Measurements from ENCODE around the gene AVEN. TPM values are rescaled to one million over a fixed set of nuclear protein-coding genes. Genes with fewer than 3 reads are reported as not detected.

Gene AVEN
- total RNA-seq, 4 donors from 2014 or later: 12.3 to 27.9 (median 18.0) TPM

- no peak overlapping the region for H3K4me3 ChIP-seq
- no peak for DNase-seq
- no peaks in the 10 kb centered on the region for H3K4me1 ChIP-seq
- no peaks in the 10 kb centered on the region for H3K36me3 ChIP-seq
- intact Hi-C loops (cut with DNase I; ENCODE audit: low total_unique reads): no loop called here
- H3K9me3 ChIP-seq: no peaks in the 10 kb centered on the region
- no peak overlapping the region for H3K27ac ChIP-seq
- TF ChIP-seq POLR2A (IDR thresholded peaks at IDR 0.05) (no peak), CTCF (IDR thresholded peaks at IDR 0.05) (no peak)
- no peaks in the 10 kb centered on the region for H3K27me3 ChIP-seq
These were observed 37.8 kb upstream of the AVEN start for GRCh38 chr15:34076785-34077184.

GRCh38 chr15:34070003-34070402, 31.0 kb upstream of the AVEN start:
- H3K27me3 ChIP-seq: no peaks in the 10 kb centered on the region
- H3K9me3 ChIP-seq: no peaks in the 10 kb centered on the region
- no peaks in the 10 kb centered on the region for H3K36me3 ChIP-seq
- H3K4me3 ChIP-seq: no peak overlapping the region
- no peaks in the 10 kb centered on the region for H3K4me1 ChIP-seq
- no peak for DNase-seq
- H3K27ac ChIP-seq: no peak overlapping the region
- TF ChIP-seq POLR2A (IDR thresholded peaks at IDR 0.05) (no peak), CTCF (IDR thresholded peaks at IDR 0.05) (no peak)
- intact Hi-C loops (cut with DNase I; ENCODE audit: low total_unique reads): no loop called here

GRCh38 chr15:34065941-34066340, 26.9 kb upstream of the AVEN start:
- Histone ChIP-seq H3K9me3 (no peaks in the 10 kb centered on the region), H3K4me3 (no peak overlapping the region), H3K36me3 (no peaks in the 10 kb centered on the region), H3K27me3 (no peaks in the 10 kb centered on the region), H3K27ac (no peak overlapping the region), H3K4me1 (no peaks in the 10 kb centered on the region)
- intact Hi-C loops (cut with DNase I; ENCODE audit: low total_unique reads): loop anchor here (10.0 kb wide), 1 partner anchor 149 kb away; the partner anchor contains the start of gene KATNBL1
- TF ChIP-seq CTCF (IDR thresholded peaks at IDR 0.05) (no peak), POLR2A (IDR thresholded peaks at IDR 0.05) (no peak)
- DNase-seq: no peak

GRCh38 chr15:34065261-34065660, 26.3 kb upstream of the AVEN start:
- TF ChIP-seq POLR2A (IDR thresholded peaks at IDR 0.05): no peak
- no peak for TF ChIP-seq CTCF (IDR thresholded peaks at IDR 0.05)
- no peaks in the 10 kb centered on the region for H3K9me3 ChIP-seq
- intact Hi-C loops (cut with DNase I; ENCODE audit: low total_unique reads): loop anchor here (10.0 kb wide), 1 partner anchor 150 kb away; the partner anchor contains the start of gene KATNBL1
- no peak overlapping the region for H3K27ac ChIP-seq
- no peaks in the 10 kb centered on the region for H3K36me3 ChIP-seq
- H3K4me1 ChIP-seq: no peaks in the 10 kb centered on the region
- H3K4me3 ChIP-seq: no peak overlapping the region
- H3K27me3 ChIP-seq: no peaks in the 10 kb centered on the region
- no peak for DNase-seq

- no peak overlapping the region for H3K27ac ChIP-seq
- no peaks in the 10 kb centered on the region for H3K9me3 ChIP-seq
- no peak overlapping the region for H3K4me3 ChIP-seq
- no peaks in the 10 kb centered on the region for H3K4me1 ChIP-seq
- H3K36me3 ChIP-seq: no peaks in the 10 kb centered on the region
- no peaks in the 10 kb centered on the region for H3K27me3 ChIP-seq
- no peak for TF ChIP-seq CTCF (IDR thresholded peaks at IDR 0.05)
- no peak for TF ChIP-seq POLR2A (IDR thresholded peaks at IDR 0.05)
- intact Hi-C loops (cut with DNase I; ENCODE audit: low total_unique reads): loop anchor here (10.0 kb wide), 1 partner anchor 150 kb away; the partner anchor contains the start of gene KATNBL1
- no peak for DNase-seq
These were observed 25.4 kb upstream of the AVEN start for GRCh38 chr15:34064438-34064837.

All from uterus (tissue), 4 donors.